Neutrophil (primary cell): ENCODE results near the gene NEMP2.

Experiments used
- H3K27ac ChIP-seq: fragments of 200-600 bp; sonication (generic); 2 replicates; pipeline ENCODE4 v1.5.1; 2016; ENCODE audit warnings: mild to moderate bottlenecking, moderate library complexity
- H3K27me3 ChIP-seq: fragments of 200-600 bp; sonication (generic); 2 replicates; pipeline ENCODE4 v1.6.0; 2016; ENCODE audit warnings: mild to moderate bottlenecking
- H3K36me3 ChIP-seq: fragments of 200-600 bp; sonication (generic); 2 replicates; pipeline ENCODE4 v1.5.1; 2017
- H3K4me1 ChIP-seq, 2 experiments: fragments of 200-600 bp in 1 of 2; sonication (generic) in 1 of 2; 1 replicate in 1 of 2; 2 replicates in 1 of 2; pipeline versions ENCODE4 v1.5.1 to v1.6.1; 2013 to 2016; ENCODE audit warnings: low read depth in 1 of 2, low read length in 1 of 2, mild to moderate bottlenecking in 1 of 2, moderate library complexity in 1 of 2; ENCODE audit not compliant: control insufficient read depth in 1 of 2, insufficient read depth in 1 of 2
- H3K4me3 ChIP-seq, 2 experiments: fragments of 200-600 bp in 1 of 2; sonication (generic) in 1 of 2; 1 replicate in 1 of 2; 2 replicates in 1 of 2; pipeline ENCODE4 v1.5.1; 2013 to 2016; ENCODE audit warnings: low read depth in 1 of 2, low read length in 1 of 2, mild to moderate bottlenecking in 1 of 2, moderate library complexity in 1 of 2
- H3K9me3 ChIP-seq: fragments of 200-600 bp; sonication (generic); 2 replicates; pipeline ENCODE4 v1.5.1; 2016
- CTCF ChIP-seq: fragments of 200-600 bp; sonication (generic); IDR thresholded peaks from 2 replicates; pipeline ENCODE4 v1.5.1; 2016; ENCODE audit warnings: antibody characterized with exemption

NEMP2 gene

GRCh38 chr2:190530248-190530900 is 4.1 kb downstream of the NEMP2 start:
- peaks cover 37 to 59% of the 10 kb centered on the region in 2 experiments for H3K4me1 ChIP-seq

GRCh38 chr2:190529486-190530247 is 4.9 kb downstream of the NEMP2 start:
- Histone ChIP-seq H3K4me3 (no peak overlapping the region), H3K9me3 (no peaks in the 10 kb centered on the region), H3K36me3 (no peaks in the 10 kb centered on the region), H3K27me3 (no peaks in the 10 kb centered on the region), H3K4me1 (peaks cover 37 to 53% of the 10 kb centered on the region in 2 experiments), H3K27ac (peak overlapping the region; percentile 31)
- TF ChIP-seq CTCF: no peak

More at GRCh38 chr2:190530248-190530900, 4.1 kb downstream of the NEMP2 start:
- Histone ChIP-seq H3K4me3 (no peak overlapping the region), H3K27me3 (no peaks in the 10 kb centered on the region), H3K36me3 (no peaks in the 10 kb centered on the region), H3K9me3 (no peaks in the 10 kb centered on the region), H3K27ac (no peak overlapping the region)
- TF ChIP-seq CTCF: no peak

- Histone ChIP-seq H3K4me3 (no peak overlapping the region), H3K36me3 (no peaks in the 10 kb centered on the region), H3K4me1 (peaks cover 31 to 48% of the 10 kb centered on the region in 2 experiments), H3K27ac (no peak overlapping the region), H3K9me3 (no peaks in the 10 kb centered on the region), H3K27me3 (no peaks in the 10 kb centered on the region)
- TF ChIP-seq CTCF: no peak
Observed at GRCh38 chr2:190528521-190529001, 6.0 kb downstream of the NEMP2 start.

GRCh38 chr2:190527918-190528317 is 6.6 kb downstream of the NEMP2 start:
- no peaks in the 10 kb centered on the region for H3K36me3 ChIP-seq
- peaks cover 31 to 45% of the 10 kb centered on the region in 2 experiments for H3K4me1 ChIP-seq
- no peak for TF ChIP-seq CTCF
- no peak overlapping the region for H3K27ac ChIP-seq
- H3K4me3 ChIP-seq: no peak overlapping the region
- no peaks in the 10 kb centered on the region for H3K9me3 ChIP-seq
- H3K27me3 ChIP-seq: no peaks in the 10 kb centered on the region

- Histone ChIP-seq H3K9me3 (no peaks in the 10 kb centered on the region), H3K27me3 (no peaks in the 10 kb centered on the region), H3K27ac (peak overlapping the region; percentile 59), H3K36me3 (no peaks in the 10 kb centered on the region), H3K4me1 (peaks cover 31 to 45% of the 10 kb centered on the region in 2 experiments), H3K4me3 (no peak overlapping the region)
- no peak for TF ChIP-seq CTCF
Observed at GRCh38 chr2:190527214-190527613, 7.3 kb downstream of the NEMP2 start.
